K562 (cell line): ENCODE measurements around the gene STMP1.

ENCODE experiments used
- CHD2 ChIP-seq: IDR thresholded peaks from 2 replicates; pipeline ENCODE4 v1.6.1; 2011; ENCODE audit warnings: low read depth, low read length
- CTCF ChIP-seq, 3 experiments: IDR thresholded peaks in 2 of 3; conservative IDR thresholded peaks in 1 of 3; 2 replicates each; pipeline ENCODE4 v1.5.1; 2011 to 2012; ENCODE audit warnings: low read length in 3 of 3, mild to moderate bottlenecking in 3 of 3, control low read depth in 2 of 3, improper control_type of control experiment in 1 of 3, inconsistent platforms in 1 of 3, low read depth in 1 of 3, mixed read lengths in 1 of 3, moderate library complexity in 1 of 3; ENCODE audit not compliant: insufficient read depth in 2 of 3
- FOSL1 ChIP-seq: fragments of 200-800 bp; sonication (Bioruptor generic); conservative IDR thresholded peaks from 2 replicates; pipeline ENCODE4 v1.6.1; 2016; ENCODE audit warnings: missing genetic modification characterization, missing compliant biosample characterization
- POLR2A ChIP-seq: fragments of 450-650 bp; conservative IDR thresholded peaks from 2 replicates; pipeline ENCODE4 v1.6.1; 2016
- PPARD ChIP-seq: fragments of 250-450 bp; sonication (Bioruptor Pico); IDR thresholded peaks from 2 replicates; pipeline ENCODE4 v1.8.0; 2022; ENCODE audit warnings: inconsistent platforms, mild to moderate bottlenecking, moderate library complexity
- TBL1XR1 ChIP-seq, 2 experiments: IDR thresholded peaks; 2 replicates each; pipeline ENCODE4 v1.6.1; 2012; ENCODE audit warnings: improper control_type of control experiment in 2 of 2, low read length in 2 of 2, mild to moderate bottlenecking in 1 of 2
- ZNF274 ChIP-seq: IDR thresholded peaks from 2 replicates; pipeline ENCODE4 v1.6.1; 2011; ENCODE audit warnings: low read depth, mild to moderate bottlenecking, low read length, moderate library complexity, borderline replicate concordance

DNA sequence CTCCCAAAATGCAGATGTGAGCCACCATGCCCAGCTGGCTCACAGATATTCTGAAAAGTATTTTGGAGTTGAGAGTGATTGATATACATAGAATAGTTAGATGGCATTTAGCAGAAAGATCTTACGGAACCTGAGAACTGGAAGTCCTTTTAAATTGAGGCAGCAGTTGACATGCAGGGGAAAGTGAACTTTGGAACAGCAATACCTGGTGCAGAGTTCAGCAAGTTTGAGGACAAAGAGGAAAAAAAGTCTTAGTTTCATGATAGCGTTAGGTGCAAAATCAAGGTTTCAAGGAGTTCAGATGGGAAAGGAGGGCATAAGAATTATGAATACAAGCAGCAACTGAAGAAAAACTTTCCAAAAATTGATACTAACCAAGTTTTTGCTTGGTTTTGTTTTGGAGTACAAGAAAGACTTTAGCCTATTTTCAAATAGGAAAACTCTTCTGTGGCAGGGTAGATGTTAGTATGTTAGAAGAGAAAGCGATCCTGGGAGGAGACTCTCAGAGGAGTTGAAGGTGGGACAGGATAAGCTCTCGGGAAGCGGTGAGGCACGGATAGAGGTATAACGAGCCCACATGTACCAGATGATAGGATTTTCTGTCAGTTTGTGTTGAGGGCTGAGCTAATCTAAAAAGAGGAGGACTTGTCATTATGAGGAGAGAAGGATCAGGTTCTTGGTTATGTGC, 28.0 kb upstream of the STMP1 start:
- TF ChIP-seq TBL1XR1 (IDR thresholded peaks at IDR 0.05; ENCODE audit: low read length in 2 of 2) = no peak
- TF ChIP-seq POLR2A = no peak
- no peak for TF ChIP-seq CHD2
- TF ChIP-seq FOSL1 (tag) = no peak
- no peak for TF ChIP-seq CTCF (IDR thresholded peaks at IDR 0.05 in 2 of 3, conservative IDR thresholded peaks at IDR 0.05 in 1 of 3; ENCODE audit: insufficient read depth in 2 of 3, low read depth in 1 of 3, low read length in 3 of 3)
- no peak for TF ChIP-seq PPARD (CRISPR knock-in tag)
- TF ChIP-seq ZNF274 = no peak
